GM12878 (cell line): ENCODE measurements around the gene ANO2.

Experiments used
- CHD2 ChIP-seq: IDR thresholded peaks from 2 replicates; pipeline ENCODE4 v1.6.1; 2011; ENCODE audit warnings: low read depth, low read length, improper control_type of control experiment, borderline replicate concordance
- POLR2A ChIP-seq: IDR thresholded peaks from 2 replicates; pipeline ENCODE4 v1.6.1; 2011; ENCODE audit warnings: low read depth, mild to moderate bottlenecking, low read length
- POLR2AphosphoS5 ChIP-seq: IDR thresholded peaks from 2 replicates; pipeline ENCODE4 v1.6.1; 2011; ENCODE audit warnings: mild to moderate bottlenecking, low read length, inconsistent platforms
- SPI1 ChIP-seq: IDR thresholded peaks from 2 replicates; pipeline ENCODE4 v1.6.1; 2011; ENCODE audit warnings: low read depth, mild to moderate bottlenecking, low read length, moderate library complexity, borderline replicate concordance; ENCODE audit not compliant: insufficient read depth
- TBL1XR1 ChIP-seq: IDR thresholded peaks from 2 replicates; pipeline ENCODE4 v1.6.1; 2012; ENCODE audit warnings: low read depth, low read length, improper control_type of control experiment
- TF ChIP-seq, protein P1 (sequence below), 3 experiments: IDR thresholded peaks in 2 of 3; conservative IDR thresholded peaks in 1 of 3; 2 replicates each; pipeline ENCODE4 v1.5.1; 2011; ENCODE audit warnings: low read depth in 3 of 3, low read length in 3 of 3, mild to moderate bottlenecking in 3 of 3, control low read depth in 2 of 3, moderate library complexity in 2 of 3, inconsistent platforms in 1 of 3, mixed read lengths in 1 of 3; ENCODE audit not compliant: control insufficient read depth in 2 of 3, insufficient read depth in 1 of 3; ENCODE audit errors: extremely low read depth in 1 of 3
- TF ChIP-seq, protein P2 (sequence below): fragments of 450-650 bp; IDR thresholded peaks from 2 replicates; pipeline ENCODE4 v1.6.1; 2016; ENCODE audit warnings: mild to moderate bottlenecking, moderate library complexity, borderline replicate concordance
- TF ChIP-seq, protein P3 (sequence below): fragments of 450-650 bp; IDR thresholded peaks from 2 replicates; pipeline ENCODE4 v1.6.1; 2017; ENCODE audit warnings: mild to moderate bottlenecking
- TF ChIP-seq, protein P4 (sequence below): IDR thresholded peaks from 2 replicates; pipeline ENCODE4 v1.6.1; 2012; ENCODE audit warnings: low read depth, low read length, improper control_type of control experiment

DNA sequence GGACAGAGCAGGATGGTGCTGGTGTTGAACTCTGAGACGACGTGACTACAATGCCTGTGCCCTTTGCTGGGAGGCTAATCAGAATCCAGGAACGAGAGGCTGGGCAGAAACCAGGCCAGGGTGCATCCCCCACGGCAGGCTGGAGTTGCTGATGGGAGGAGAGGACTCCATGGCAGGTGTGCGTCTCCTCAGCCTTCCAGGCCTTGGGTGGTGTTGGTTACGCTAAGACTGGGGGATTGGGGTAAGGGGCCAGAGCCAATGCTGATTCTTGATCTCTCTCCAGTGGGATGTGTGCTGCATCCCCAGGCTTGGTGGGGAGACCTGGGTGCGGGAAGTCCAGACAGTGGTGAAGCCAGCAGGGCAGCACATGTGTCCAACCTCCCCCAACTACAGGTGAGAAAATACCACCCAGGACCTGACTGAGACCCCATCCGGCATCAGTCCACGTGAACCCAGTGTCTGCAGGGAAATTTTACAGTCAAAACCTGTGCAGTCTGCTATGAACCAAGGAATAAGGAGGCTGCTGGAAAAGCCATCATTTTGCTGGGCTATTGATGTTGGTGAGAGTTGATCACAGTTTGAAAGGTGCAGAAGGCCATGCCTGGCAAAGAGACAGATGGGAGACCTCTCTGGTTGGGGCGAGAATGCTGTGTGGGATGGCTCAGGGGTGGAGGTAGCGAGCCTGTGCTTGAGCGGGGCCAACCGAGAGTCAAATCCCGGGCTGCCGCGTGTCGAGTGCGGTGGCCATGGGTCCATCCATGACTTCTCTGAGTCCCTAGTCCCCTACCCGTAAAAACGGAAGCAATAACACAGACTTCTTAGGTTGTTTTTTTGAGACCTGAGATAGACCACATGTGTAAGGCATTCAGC is 423.4 kb downstream of the ANO2 start:
- TF ChIP-seq, protein P1, sequence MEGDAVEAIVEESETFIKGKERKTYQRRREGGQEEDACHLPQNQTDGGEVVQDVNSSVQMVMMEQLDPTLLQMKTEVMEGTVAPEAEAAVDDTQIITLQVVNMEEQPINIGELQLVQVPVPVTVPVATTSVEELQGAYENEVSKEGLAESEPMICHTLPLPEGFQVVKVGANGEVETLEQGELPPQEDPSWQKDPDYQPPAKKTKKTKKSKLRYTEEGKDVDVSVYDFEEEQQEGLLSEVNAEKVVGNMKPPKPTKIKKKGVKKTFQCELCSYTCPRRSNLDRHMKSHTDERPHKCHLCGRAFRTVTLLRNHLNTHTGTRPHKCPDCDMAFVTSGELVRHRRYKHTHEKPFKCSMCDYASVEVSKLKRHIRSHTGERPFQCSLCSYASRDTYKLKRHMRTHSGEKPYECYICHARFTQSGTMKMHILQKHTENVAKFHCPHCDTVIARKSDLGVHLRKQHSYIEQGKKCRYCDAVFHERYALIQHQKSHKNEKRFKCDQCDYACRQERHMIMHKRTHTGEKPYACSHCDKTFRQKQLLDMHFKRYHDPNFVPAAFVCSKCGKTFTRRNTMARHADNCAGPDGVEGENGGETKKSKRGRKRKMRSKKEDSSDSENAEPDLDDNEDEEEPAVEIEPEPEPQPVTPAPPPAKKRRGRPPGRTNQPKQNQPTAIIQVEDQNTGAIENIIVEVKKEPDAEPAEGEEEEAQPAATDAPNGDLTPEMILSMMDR (IDR thresholded peaks at IDR 0.05 in 2 of 3, conservative IDR thresholded peaks at IDR 0.05 in 1 of 3; ENCODE audit: control insufficient read depth in 2 of 3, extremely low read depth in 1 of 3, insufficient read depth in 1 of 3, low read depth in 3 of 3, low read length in 3 of 3): no peak
- TF ChIP-seq, protein P2, sequence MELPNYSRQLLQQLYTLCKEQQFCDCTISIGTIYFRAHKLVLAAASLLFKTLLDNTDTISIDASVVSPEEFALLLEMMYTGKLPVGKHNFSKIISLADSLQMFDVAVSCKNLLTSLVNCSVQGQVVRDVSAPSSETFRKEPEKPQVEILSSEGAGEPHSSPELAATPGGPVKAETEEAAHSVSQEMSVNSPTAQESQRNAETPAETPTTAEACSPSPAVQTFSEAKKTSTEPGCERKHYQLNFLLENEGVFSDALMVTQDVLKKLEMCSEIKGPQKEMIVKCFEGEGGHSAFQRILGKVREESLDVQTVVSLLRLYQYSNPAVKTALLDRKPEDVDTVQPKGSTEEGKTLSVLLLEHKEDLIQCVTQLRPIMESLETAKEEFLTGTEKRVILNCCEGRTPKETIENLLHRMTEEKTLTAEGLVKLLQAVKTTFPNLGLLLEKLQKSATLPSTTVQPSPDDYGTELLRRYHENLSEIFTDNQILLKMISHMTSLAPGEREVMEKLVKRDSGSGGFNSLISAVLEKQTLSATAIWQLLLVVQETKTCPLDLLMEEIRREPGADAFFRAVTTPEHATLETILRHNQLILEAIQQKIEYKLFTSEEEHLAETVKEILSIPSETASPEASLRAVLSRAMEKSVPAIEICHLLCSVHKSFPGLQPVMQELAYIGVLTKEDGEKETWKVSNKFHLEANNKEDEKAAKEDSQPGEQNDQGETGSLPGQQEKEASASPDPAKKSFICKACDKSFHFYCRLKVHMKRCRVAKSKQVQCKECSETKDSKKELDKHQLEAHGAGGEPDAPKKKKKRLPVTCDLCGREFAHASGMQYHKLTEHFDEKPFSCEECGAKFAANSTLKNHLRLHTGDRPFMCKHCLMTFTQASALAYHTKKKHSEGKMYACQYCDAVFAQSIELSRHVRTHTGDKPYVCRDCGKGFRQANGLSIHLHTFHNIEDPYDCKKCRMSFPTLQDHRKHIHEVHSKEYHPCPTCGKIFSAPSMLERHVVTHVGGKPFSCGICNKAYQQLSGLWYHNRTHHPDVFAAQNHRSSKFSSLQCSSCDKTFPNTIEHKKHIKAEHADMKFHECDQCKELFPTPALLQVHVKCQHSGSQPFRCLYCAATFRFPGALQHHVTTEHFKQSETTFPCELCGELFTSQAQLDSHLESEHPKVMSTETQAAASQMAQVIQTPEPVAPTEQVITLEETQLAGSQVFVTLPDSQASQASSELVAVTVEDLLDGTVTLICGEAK: no peak
- no peak for TF ChIP-seq POLR2A
- TF ChIP-seq, protein P3, sequence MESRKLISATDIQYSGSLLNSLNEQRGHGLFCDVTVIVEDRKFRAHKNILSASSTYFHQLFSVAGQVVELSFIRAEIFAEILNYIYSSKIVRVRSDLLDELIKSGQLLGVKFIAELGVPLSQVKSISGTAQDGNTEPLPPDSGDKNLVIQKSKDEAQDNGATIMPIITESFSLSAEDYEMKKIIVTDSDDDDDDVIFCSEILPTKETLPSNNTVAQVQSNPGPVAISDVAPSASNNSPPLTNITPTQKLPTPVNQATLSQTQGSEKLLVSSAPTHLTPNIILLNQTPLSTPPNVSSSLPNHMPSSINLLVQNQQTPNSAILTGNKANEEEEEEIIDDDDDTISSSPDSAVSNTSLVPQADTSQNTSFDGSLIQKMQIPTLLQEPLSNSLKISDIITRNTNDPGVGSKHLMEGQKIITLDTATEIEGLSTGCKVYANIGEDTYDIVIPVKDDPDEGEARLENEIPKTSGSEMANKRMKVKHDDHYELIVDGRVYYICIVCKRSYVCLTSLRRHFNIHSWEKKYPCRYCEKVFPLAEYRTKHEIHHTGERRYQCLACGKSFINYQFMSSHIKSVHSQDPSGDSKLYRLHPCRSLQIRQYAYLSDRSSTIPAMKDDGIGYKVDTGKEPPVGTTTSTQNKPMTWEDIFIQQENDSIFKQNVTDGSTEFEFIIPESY: no peak
- TF ChIP-seq TBL1XR1: no peak
- no peak for TF ChIP-seq POLR2AphosphoS5
- TF ChIP-seq SPI1: no peak
- TF ChIP-seq, protein P4, sequence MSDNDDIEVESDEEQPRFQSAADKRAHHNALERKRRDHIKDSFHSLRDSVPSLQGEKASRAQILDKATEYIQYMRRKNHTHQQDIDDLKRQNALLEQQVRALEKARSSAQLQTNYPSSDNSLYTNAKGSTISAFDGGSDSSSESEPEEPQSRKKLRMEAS: no peak
- no peak for TF ChIP-seq CHD2
